GM18498 (cell line): ENCODE data around the gene MAFB.

Source experiments
- ATAC-seq: cut with Tn5 transposase; IDR thresholded peaks from one replicate; pipeline ENCODE4 v1.9.1; 2021; ENCODE audit warnings: mild to moderate bottlenecking, moderate library complexity; ENCODE audit not compliant: unreplicated experiment

MAFB gene

DNA sequence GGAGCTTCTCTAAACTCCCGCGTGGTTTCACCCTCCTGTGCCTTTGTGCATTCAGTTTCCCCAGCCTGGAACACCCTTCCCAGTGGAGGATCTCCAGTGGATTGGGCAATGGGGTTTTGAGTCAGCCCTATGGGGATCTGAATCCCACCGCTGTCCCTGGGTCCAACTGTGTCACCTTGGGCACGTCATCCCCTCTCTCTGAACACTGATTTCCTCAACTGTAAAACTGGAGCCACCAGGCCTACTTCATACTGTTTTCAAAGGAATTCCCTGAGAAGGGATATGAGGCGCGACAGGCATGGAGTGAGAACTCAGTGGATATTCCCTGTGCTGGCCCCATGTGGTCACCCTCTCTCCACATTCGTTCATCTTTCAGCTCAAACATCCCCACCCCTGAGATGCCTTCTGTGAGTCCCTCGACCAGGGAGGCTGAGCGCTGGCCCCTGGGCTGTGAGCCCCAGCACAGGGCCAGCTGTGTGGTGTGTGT lies 25.7 kb downstream of the MAFB start:
- ATAC-seq = no peak

DNA sequence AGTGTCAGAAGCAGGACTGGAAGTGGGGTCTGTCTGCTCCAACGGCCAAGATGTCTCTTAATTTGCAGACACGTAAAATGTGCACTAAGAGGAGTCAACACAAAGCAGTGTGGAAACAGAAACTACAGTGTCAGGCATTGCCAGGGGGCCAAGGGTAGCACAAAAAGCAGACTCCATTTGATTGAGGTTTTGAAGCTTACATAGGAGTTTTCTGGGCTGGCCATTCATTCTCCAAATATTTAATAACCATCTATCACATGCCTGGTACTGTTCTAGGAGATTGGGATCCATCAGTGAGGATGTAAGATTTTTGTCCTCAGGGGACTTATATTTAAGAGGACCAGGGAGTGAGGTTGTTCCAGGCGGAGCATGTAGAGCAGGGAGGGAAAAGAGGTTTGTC lies 29.5 kb downstream of the MAFB start:
- ATAC-seq = no peak

DNA sequence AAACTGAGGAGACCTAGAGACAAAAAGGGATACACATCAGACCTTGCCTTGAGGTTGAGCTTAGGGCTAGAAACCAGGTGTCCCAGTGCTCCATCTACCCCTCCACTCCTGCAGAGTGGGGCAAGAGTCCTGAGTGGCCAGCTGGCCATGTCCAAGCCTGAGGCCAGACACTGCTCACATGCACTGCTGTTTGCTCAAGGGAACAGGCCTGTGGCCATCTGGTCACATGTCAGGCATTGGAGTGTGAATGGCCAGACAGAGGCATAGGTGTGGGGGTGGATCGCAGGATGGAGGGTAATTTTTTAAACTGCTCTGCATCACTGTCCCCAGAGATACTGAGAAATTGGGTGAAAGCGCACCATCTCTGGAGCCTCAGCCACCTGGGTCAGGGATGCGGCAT lies 30.5 kb downstream of the MAFB start:
- ATAC-seq = no peak

- no peak for ATAC-seq
Measured at GRCh38 chr20:40657526-40657925, 31.5 kb downstream of the MAFB start.

GRCh38 chr20:40655451-40655850 lies 33.6 kb downstream of the MAFB start:
- no peak for ATAC-seq

DNA sequence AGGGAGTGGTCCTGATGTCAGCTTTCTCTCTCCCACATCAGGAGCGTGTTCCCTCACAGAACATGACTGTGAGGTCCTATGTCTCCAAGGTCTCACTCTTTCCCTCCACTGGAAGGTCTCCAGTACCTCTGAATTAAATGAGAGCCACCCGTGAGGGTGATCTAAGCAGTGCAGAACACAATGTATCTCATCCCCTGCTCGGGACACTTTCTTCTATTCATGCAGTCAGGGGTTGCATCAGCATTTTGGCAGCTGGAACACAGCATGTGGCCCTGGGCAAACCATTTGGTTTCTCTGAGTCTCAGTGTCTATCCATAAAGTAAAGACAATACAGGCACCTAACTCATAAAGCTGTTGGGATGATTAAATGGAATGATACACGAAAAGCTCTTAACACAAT lies 34.2 kb downstream of the MAFB start:
- ATAC-seq = no peak

GRCh38 chr20:40652441-40652987 lies 36.5 kb downstream of the MAFB start:
- ATAC-seq = no peak

DNA sequence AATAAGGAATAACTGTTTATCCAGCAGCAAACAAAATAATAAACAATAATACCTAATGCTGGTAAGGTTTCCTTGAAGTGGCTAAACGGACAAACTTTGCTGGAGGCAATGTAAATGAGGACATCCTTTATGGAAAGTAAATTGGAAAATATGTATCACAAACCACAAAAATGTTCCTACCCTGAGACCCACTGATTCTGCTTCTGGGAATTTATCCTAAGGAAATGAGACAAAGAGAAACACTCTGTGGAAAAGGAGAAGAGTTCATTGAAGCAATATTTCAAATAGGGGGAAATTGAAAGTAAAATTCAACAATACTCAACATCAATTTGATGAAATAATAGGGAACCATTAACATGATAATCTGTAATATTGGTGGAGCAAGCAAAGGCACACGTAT lies 37.9 kb downstream of the MAFB start:
- ATAC-seq = no peak

- no peak for ATAC-seq
Measured at GRCh38 chr20:40650707-40651106, 38.3 kb downstream of the MAFB start.

DNA sequence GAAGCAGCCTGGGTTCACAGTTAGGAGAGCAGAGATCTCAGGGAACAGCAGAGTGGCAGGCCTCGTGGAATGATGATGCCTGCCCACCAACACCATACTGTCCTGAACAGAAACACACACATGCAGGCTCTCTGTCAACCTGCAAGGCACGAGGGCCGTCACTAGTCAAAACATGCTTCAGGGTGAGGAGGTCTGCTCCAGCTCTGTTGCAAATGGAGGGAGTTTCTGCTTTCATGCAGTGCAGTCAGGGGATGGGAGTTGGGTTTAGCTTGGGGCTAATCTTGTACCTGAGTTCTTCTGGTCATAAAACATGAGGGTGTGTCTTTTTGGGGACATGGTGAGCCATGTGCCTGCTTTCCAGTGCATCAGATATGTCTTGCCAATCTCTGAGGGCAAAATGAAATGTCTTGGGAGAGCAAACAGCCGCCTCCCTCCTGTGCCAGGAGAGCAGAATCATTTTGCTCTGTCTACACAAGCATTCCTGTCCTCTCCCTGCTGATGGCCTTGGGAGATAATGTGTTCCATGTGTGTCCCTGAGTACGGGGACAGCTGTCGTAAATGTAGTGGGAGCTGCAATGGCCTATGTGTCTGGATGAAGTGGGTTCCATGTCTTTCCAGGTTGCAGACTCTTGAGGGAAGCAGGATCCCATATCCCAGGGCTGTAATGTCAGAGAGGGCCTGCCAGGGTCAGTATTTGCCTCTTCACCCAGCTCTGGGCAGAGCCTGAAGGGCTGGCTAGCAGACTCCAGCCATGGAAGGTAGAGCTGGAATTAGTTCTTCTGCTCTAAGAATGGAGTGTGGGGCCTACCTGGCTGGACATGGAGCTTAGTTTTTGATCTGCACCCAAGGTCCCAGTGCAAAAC lies 40.6 kb downstream of the MAFB start:
- no peak for ATAC-seq

DNA sequence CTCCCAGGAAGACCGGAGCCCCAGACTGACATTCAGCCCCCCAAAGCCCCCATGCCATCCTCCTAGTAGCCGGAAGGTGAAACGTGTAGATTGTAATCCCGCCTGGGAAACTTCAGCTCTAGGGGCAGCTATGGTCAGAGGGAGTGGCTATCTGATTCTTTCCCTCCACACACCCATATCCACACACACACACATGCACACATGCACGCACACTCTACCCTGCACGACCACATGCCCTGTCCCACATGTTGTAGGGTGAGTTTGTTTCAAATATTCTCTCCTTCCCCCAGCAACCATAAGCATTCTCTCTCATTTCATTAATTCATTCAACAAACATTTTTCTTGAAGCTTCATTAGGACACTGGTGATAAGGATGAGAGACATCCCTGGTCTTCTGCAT lies 42.2 kb downstream of the MAFB start:
- no peak for ATAC-seq

DNA sequence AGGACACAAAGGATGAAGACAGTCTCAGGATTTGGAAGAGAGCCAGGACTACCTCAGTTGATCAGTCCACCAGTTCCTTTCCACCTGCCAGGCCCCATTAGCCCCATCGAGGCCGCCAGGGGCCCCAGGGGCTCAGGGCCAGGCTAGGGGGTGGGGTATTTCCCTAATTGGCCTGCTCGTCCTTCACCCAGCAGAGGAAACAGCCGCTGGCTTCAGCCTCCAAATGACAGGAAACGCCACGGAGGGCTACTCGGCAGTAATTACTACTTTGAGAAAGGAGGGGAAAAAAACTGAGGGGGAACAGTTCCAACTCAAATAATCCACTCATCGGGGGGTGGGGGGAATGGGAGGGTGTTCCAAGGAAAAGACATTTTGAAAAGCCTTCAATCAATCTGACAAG lies 42.7 kb downstream of the MAFB start:
- ATAC-seq = no peak

DNA sequence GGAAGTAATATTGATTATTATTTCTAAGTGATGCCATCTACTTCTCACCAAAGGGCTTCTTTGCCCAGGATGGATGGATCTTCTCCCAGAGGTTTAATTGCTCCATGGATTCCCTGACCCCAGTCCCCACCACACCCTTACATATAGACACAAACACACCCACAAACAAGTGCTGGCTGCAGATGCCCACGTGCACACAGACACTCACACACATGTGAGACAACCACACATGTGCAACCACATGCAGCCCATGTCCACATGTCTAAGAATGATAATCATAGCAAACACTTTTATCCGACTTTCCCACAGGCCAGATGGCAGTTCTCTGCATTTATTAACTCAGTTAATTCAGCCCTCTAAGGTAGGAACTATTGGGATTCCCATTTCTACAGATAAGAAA lies 44.2 kb downstream of the MAFB start:
- no peak for ATAC-seq

- ATAC-seq = no peak
Measured at GRCh38 chr20:40643891-40644290, 45.1 kb downstream of the MAFB start.

DNA sequence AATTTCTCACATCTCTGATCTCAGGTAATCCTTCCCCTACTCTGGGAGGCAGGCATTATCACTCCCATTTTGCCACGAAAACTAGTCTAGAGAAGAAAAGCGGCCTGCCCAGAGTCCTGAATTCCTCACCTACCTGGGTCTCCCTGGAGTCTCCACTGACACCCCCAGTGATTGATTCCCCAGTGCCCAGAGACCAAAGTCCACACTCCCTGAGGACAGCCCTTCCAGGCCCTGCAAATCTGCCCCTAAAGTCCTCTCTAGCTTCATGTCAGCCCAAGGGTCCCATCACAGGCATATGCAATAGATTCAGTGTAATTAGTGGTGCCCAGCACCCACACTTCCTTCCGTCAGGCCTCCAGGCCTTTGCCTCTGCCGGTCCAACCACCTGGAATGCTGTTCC lies 47.2 kb downstream of the MAFB start:
- ATAC-seq = no peak

DNA sequence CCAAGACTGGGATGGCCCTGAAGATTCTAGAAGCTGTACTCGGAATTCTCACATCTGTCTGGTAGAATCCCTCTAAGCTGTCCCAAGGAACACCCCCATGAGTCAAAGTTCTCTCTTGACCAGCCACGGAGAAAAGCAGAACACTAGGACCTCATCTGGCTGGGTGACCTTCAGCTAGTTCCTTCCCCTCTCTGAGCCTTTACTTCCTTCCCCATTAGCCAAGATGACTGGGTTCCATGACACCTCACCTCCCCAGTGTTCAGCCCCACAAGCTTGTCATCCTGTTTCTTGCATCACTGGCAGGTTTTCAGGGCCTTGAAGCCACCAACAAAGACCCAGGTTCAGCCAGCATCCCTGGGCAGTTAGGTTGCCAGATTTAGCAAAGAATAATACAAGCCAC lies 47.8 kb downstream of the MAFB start:
- ATAC-seq = no peak

DNA sequence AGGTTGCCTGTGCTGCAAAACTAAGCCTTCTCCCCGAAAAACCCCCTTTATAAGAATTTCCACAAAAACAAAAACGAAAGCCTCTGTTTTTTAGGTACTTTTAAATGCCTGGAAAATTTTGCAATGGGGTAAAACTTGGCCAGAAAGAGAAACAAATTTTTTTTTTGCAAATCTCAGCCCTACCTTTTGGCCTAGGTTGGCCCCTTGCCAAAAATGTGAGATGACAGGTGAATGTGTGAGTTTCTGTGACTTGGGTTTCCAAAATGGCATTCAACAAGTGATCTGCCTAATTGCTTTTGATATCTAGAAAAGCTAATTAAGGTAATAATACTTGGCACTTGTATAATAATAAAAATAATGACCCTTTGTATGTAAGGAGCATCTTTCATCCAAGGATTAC lies 48.4 kb downstream of the MAFB start:
- no peak for ATAC-seq

- no peak for ATAC-seq
Measured at GRCh38 chr20:40639676-40640355, 49.2 kb downstream of the MAFB start.

DNA sequence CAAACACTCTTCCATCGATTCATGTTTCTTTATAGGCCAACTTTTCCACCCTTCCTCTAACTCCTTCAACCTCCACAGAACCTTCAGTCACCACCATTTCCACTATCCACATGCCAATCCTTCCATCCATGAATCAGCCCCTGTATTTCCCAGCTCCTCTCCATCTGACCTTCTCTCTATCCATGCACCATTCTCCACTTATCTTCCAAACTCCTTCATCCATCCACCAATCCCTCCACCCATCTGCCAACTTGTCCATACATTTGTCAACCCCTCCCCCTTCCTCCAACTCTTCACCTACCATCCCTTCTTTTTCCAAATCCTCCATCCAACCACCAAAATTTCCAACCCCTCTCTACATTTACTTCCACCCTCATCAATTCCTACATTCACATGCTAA lies 49.9 kb downstream of the MAFB start:
- no peak for ATAC-seq

DNA sequence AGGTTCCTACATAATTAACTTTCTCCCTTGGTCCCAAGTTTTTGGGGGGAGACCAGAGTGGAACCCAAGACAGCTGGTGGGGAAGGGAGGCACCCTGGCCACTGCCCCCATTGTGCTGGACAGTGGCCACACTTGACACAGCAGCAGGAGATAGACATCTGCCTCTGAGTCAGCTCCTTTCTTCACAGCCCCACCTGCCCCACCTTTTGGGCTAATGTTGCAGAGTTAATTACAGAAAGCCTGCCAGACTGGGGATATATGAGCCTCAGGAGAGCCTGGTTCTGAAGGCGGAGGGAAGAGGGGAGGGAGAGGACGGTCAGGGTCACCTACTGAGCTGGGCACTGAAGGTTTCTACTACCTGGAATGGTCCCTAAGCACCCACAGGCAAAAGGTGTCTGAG lies 50.6 kb downstream of the MAFB start:
- ATAC-seq = no peak

DNA sequence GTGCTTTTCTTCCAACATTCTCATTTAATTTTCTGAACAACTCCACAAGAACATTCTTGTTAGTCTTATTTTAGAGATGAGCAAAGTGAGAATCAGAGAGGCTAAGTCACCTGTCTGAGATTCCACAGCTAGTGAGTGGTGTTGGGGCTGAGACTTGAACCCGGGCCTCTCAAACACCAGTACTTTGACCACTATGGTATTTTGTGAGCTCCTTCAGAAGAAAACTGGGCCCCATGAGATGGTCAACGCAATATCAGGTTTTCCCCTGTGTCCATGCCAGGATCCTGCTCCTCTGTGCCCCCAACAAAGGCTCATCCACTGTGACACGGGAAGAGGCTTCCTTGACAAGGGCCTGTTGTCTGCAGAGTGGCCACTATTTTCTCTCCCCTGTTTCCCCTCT lies 51.9 kb downstream of the MAFB start:
- ATAC-seq = no peak

- ATAC-seq = no peak
Measured at GRCh38 chr20:40636486-40636885, 52.5 kb downstream of the MAFB start.
